GM23248 (cell line): ENCODE measurements around the gene M1AP. TPM values are rescaled to one million over a fixed set of nuclear protein-coding genes. Genes with fewer than 3 reads are reported as not detected.

Experiments
- DNase-seq: peaks from one replicate; pipeline ENCODE4 v3.0.0-alpha.2; 2015
- H2AFZ ChIP-seq: fragments of 200-600 bp; sonication (generic); 2 replicates; pipeline ENCODE4 v1.6.1; 2016; ENCODE audit warnings: antibody characterized with exemption
- H3F3A ChIP-seq: fragments of 200-600 bp; sonication (generic); 2 replicates; pipeline ENCODE4 v1.6.1; 2016; ENCODE audit warnings: mild to moderate bottlenecking, antibody characterized with exemption, mixed run types; ENCODE audit not compliant: insufficient read depth
- H3K27ac ChIP-seq: fragments of 200-600 bp; sonication (generic); 2 replicates; pipeline ENCODE4 v1.5.1; 2016; ENCODE audit warnings: mild to moderate bottlenecking
- H3K27me3 ChIP-seq: fragments of 200-600 bp; sonication (generic); replicated peaks from 2 replicates; pipeline ENCODE4 v1.6.1; 2016; ENCODE audit warnings: mild to moderate bottlenecking; ENCODE audit not compliant: insufficient read depth
- H3K36me3 ChIP-seq: fragments of 200-600 bp; sonication (generic); 2 replicates; pipeline ENCODE4 v1.6.1; 2016; ENCODE audit warnings: low read depth, mild to moderate bottlenecking
- H3K4me1 ChIP-seq: fragments of 200-600 bp; sonication (generic); 2 replicates; pipeline ENCODE4 v1.6.1; 2016; ENCODE audit warnings: mild to moderate bottlenecking; ENCODE audit not compliant: insufficient read depth
- H3K4me2 ChIP-seq: fragments of 200-600 bp; sonication (generic); one replicate; pipeline ENCODE4 v1.6.1; 2016; ENCODE audit warnings: mild to moderate bottlenecking; ENCODE audit not compliant: unreplicated experiment
- H3K4me3 ChIP-seq: fragments of 200-600 bp; sonication (generic); 2 replicates; pipeline ENCODE4 v1.5.1; 2016; ENCODE audit warnings: mild to moderate bottlenecking
- H3K79me2 ChIP-seq: fragments of 200-600 bp; sonication (generic); 2 replicates; pipeline ENCODE4 v1.6.1; 2016; ENCODE audit warnings: mild to moderate bottlenecking; ENCODE audit not compliant: insufficient read depth
- H3K9ac ChIP-seq: fragments of 200-600 bp; sonication (generic); 2 replicates; pipeline ENCODE4 v1.6.1; 2016; ENCODE audit warnings: mild to moderate bottlenecking
- H3K9me2 ChIP-seq: fragments of 200-600 bp; sonication (generic); 2 replicates; pipeline ENCODE4 v1.6.1; 2016; ENCODE audit warnings: mixed run types, mild to moderate bottlenecking, moderate library complexity; ENCODE audit not compliant: insufficient read depth
- H3K9me3 ChIP-seq: fragments of 200-600 bp; sonication (generic); one replicate; pipeline ENCODE4 v1.6.1; 2017; ENCODE audit warnings: low read depth
- H4K20me1 ChIP-seq: fragments of 200-600 bp; sonication (generic); 2 replicates; pipeline ENCODE4 v1.6.0; 2016; ENCODE audit not compliant: insufficient read depth
- EZH2 ChIP-seq: fragments of 200-600 bp; sonication (generic); IDR thresholded peaks from 2 replicates; pipeline ENCODE4 v1.6.1; 2018; ENCODE audit warnings: antibody characterized with exemption, mild to moderate bottlenecking; ENCODE audit not compliant: insufficient read depth, poor library complexity, severe bottlenecking
- EZH2phosphoT487 ChIP-seq: fragments of 200-600 bp; sonication (generic); IDR thresholded peaks from 2 replicates; pipeline ENCODE4 v1.6.1; 2018; ENCODE audit warnings: antibody characterized with exemption, moderate library complexity, mild to moderate bottlenecking, low read depth; ENCODE audit not compliant: insufficient read depth
- WGBS, 2 experiments: methylation state at CpG; one replicate each; pipeline ENCODE4 v1.1.6; 2015 to 2017; ENCODE audit warnings: low lambda C conversion rate in 2 of 2, low coverage in 1 of 2; ENCODE audit errors: missing lambda C conversion rate in 2 of 2; 5-methylcytosine and 5-hydroxymethylcytosine counted together
- in situ Hi-C: fragments of 300-500 bp; cut with MboI; formaldehyde crosslinking; loops from 2 replicates; pipeline ENCODE4 v1.15.0; 2020
- polyA plus RNA-seq: library from polyadenylated mRNA; unstranded; fragments of >200 nt; fragmentation: Nextera tagmentation; extraction: Ambion mirVana; gene quantifications from 2 replicates; pipeline ENCODE4 v1.2.1, GENCODE V29; 2016
- total RNA-seq: library from RNA; depleted of rRNA; stranded (reverse); fragments of >200 nt; shearing (Covaris generic); gene quantifications from 2 replicates; pipeline ENCODE4 v1.2.3, GENCODE V29; 2014

M1AP gene
- total and polyA plus RNA-seq, 2 experiments from 2014 or later = 0.18 to 1.5 TPM

DNA sequence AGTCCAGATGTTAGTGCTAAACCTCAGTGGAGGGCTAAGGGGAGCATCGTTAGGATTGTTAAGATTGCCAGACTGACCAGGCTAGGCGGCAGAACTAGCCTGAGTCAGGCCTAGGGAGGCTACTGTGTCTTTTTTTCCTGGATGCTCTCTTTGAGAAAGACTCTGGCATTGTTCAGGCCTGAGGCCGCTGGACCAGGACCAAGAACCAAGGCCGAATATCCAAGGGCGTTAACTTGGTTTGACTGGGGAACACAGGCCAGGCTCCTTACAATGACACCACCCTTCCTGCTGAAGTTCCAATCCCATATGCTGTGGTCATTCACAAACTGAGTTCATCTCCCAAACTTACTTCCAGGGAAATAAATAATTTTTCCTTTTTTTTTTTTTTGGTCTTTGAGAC lies 107.8 kb downstream of the M1AP start:
- Histone ChIP-seq H3K79me2 (no peaks in the 10 kb centered on the region), H3K4me3 (no peak overlapping the region), H2AFZ (no peak overlapping the region; the same call in 1 of the 2 replicates), H3F3A (peaks cover 22% of the 10 kb centered on the region), H3K9ac (peak overlapping the region; percentile 39), H4K20me1 (no peaks in the 10 kb centered on the region), H3K4me2 (no peak overlapping the region), H3K27me3 (no peaks in the 10 kb centered on the region), H3K9me2 (no peaks in the 10 kb centered on the region), H3K27ac (peak overlapping the region; percentile 67), H3K9me3 (no peaks in the 10 kb centered on the region), H3K4me1 (peaks cover 11% of the 10 kb centered on the region), H3K36me3 (no peaks in the 10 kb centered on the region)
- TF ChIP-seq EZH2 = no peak
- TF ChIP-seq EZH2phosphoT487 = no peak
- in situ Hi-C loops = no loop called here
- peak; percentile 86 for DNase-seq
- WGBS, 2 experiments = 18 to 22% methylated on average over 5 of the region's 5 CpGs

DNA sequence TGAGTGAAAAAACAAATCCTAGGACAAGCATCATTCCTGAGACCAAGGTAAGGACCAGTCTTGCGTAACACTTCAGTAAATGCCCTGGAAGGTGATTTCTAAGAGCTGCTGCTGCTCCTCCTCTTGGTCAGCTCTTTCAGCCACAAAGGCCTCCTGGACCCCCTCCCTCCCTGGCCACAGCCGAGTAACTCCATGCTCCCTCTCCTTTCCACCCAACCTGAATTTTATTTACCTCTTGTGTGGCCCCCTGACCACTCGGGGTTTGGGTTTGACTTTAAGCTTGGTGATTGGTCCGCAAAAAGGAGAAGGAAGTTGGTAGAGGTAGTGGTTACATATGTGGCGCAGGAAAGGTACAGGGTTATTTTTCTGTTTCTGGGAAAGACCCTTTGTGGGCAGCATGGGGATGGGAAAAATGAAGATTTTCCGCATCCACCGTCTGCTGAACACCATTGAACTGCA lies 109.2 kb downstream of the M1AP start:
- H3K36me3 ChIP-seq = no peaks in the 10 kb centered on the region
- H4K20me1 ChIP-seq = no peaks in the 10 kb centered on the region
- 84 to 87% methylated on average over 7 of the region's 7 CpGs for WGBS, 2 experiments
- DNase-seq = no peak
- in situ Hi-C loops = no loop called here
- no peak for TF ChIP-seq EZH2phosphoT487
- TF ChIP-seq EZH2 = no peak
- no peaks in the 10 kb centered on the region for H3K79me2 ChIP-seq
- H3K9me3 ChIP-seq = no peaks in the 10 kb centered on the region
- H3F3A ChIP-seq = peaks cover 26% of the 10 kb centered on the region
- no peaks in the 10 kb centered on the region for H3K27me3 ChIP-seq
- peaks cover 11% of the 10 kb centered on the region for H3K4me1 ChIP-seq
- no peak overlapping the region for H2AFZ ChIP-seq
- no peak overlapping the region for H3K9ac ChIP-seq
- no peak overlapping the region for H3K4me3 ChIP-seq
- no peaks in the 10 kb centered on the region for H3K9me2 ChIP-seq
- no peak overlapping the region for H3K4me2 ChIP-seq
- no peak overlapping the region for H3K27ac ChIP-seq

DNA sequence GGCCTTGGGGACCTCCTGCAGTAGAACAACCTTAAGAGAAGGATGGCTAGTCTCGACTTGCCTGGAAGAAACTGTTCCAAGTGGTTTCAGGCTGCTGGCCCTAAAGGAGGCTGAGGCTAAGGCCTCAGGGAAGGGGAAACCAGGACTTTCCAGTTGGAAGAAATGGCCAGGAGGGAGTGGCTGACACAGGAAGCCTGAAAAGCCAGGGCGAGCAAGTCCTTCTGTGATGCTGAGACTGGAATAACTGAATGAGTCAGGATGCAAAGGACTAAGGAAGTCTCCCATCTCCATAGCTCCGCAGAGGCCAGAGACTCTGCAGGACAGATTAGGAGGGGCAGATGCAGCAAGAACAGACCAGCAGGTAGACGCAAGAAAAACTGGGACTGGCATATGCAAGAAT lies 111.0 kb downstream of the M1AP start:
- Histone ChIP-seq H4K20me1 (no peaks in the 10 kb centered on the region), H2AFZ (no peak overlapping the region), H3K9ac (no peak overlapping the region), H3K4me2 (no peak overlapping the region), H3K79me2 (peaks cover under 1% of the 10 kb centered on the region; the same call in 1 of the 2 replicates), H3F3A (peaks cover 33% of the 10 kb centered on the region), H3K27me3 (no peaks in the 10 kb centered on the region), H3K4me3 (no peak overlapping the region), H3K36me3 (no peaks in the 10 kb centered on the region), H3K9me3 (no peaks in the 10 kb centered on the region), H3K27ac (no peak overlapping the region), H3K4me1 (peaks cover 7% of the 10 kb centered on the region), H3K9me2 (no peaks in the 10 kb centered on the region)
- peak; percentile 55 for DNase-seq
- 47 to 51% methylated on average over 4 of the region's 4 CpGs for WGBS, 2 experiments
- TF ChIP-seq EZH2phosphoT487 (no peak), EZH2 (no peak)
- in situ Hi-C loops = no loop called here

DNA sequence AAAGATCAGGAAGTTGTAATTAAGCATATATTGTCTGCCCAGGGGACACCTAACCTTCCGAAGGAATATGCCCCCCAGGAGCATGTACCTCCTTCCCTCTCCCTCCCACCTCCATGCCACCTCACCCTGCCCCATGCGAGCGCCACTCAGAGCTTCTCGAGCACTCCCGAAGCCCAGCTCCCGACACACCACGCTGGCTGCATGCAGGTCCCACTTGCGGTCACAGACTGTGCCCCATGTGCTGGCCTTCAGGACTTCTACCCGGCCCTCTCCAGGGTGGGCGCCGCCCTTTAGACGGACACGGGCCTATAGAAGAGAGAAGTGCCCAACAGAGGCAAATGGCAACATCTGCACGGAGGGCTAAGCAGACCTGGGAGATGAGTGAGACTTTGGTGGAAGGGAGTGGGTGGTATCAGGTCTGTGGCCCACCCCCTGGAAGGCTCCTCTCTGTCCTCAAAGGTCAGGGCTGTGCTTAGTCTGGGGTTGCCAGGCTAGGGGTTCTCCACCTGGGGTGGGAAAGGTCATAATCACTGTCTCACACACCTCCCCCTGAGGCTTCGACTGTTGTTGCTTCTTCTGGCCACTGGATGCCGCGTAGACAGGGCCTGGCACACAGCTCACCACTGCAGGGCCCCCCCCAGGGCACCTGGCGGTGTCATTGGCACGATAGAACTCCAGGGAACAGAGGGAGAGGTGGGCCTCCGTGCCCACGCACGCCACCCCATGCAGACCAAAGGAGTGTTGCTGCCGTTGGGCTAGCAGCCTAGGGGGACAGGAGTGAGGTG lies 111.8 kb downstream of the M1AP start:
- Histone ChIP-seq H3K79me2 (peaks cover 8% of the 10 kb centered on the region), H3K9me2 (no peaks in the 10 kb centered on the region), H3K9me3 (no peaks in the 10 kb centered on the region), H4K20me1 (no peaks in the 10 kb centered on the region), H3K27me3 (no peaks in the 10 kb centered on the region), H3F3A (peaks cover 40% of the 10 kb centered on the region), H3K9ac (no peak overlapping the region), H2AFZ (no peak overlapping the region), H3K4me1 (peaks cover 15% of the 10 kb centered on the region), H3K36me3 (no peaks in the 10 kb centered on the region), H3K4me2 (no peak overlapping the region), H3K4me3 (no peak overlapping the region), H3K27ac (no peak overlapping the region)
- in situ Hi-C loops = no loop called here
- TF ChIP-seq EZH2 (no peak), EZH2phosphoT487 (no peak)
- DNase-seq = no peak
- 79 to 84% methylated on average over 20 to 23 of the region's 23 CpGs for WGBS, 2 experiments
